HepG2 (cell line): ENCODE measurements around the gene CDX2. TPM values are rescaled to one million over a fixed set of nuclear protein-coding genes. Genes with fewer than 3 reads are reported as not detected.

Experiments
- ARID2 ChIP-seq: sonication (generic); formaldehyde crosslinking; IDR thresholded peaks from 2 replicates; pipeline ENCODE4 v1.8.1; 2022; ENCODE audit warnings: mild to moderate bottlenecking, missing genetic modification reagents, borderline replicate concordance
- ASH2L ChIP-seq: fragments of 300-600, 200-600 bp; sonication (generic); IDR thresholded peaks from 2 replicates; pipeline ENCODE4 v1.7.0; 2017; ENCODE audit warnings: low read depth, mild to moderate bottlenecking, moderate library complexity, mixed read lengths, low read length; ENCODE audit not compliant: insufficient read length
- CC2D1A ChIP-seq: sonication (generic); formaldehyde crosslinking; IDR thresholded peaks from 2 replicates; pipeline ENCODE4 v1.8.1; 2023; ENCODE audit warnings: mild to moderate bottlenecking, missing genetic modification reagents
- GLI4 ChIP-seq: sonication (generic); formaldehyde crosslinking; IDR thresholded peaks from 2 replicates; pipeline ENCODE4 v1.5.1; 2020; ENCODE audit warnings: missing genetic modification reagents, mild to moderate bottlenecking, moderate library complexity, borderline replicate concordance
- HOXA3 ChIP-seq: sonication (generic); formaldehyde crosslinking; IDR thresholded peaks from 2 replicates; pipeline ENCODE4 v1.5.0; 2020; ENCODE audit warnings: missing genetic modification reagents
- IKZF1 ChIP-seq: fragments of 450-650 bp; IDR thresholded peaks from 2 replicates; pipeline ENCODE4 v1.7.1; 2016
- NCOA1 ChIP-seq: sonication (generic); formaldehyde crosslinking; IDR thresholded peaks from 2 replicates; pipeline ENCODE4 v1.9.0; 2021; ENCODE audit warnings: missing genetic modification reagents
- NR2F1 ChIP-seq, 2 experiments: fragments of 450-650 bp in 1 of 2; formaldehyde crosslinking in 1 of 2; IDR thresholded peaks; 2 replicates each; pipeline versions ENCODE4 v1.5.0 to v1.6.1; 2016 to 2020; ENCODE audit warnings: mild to moderate bottlenecking in 1 of 2, missing compliant biosample characterization in 1 of 2, missing genetic modification reagents in 1 of 2, moderate library complexity in 1 of 2
- ZBTB1 ChIP-seq: sonication (generic); formaldehyde crosslinking; IDR thresholded peaks from 2 replicates; pipeline ENCODE4 v1.4.0; 2020; ENCODE audit warnings: missing genetic modification reagents, borderline replicate concordance
- ZNF441 ChIP-seq: sonication (generic); formaldehyde crosslinking; IDR thresholded peaks from 2 replicates; pipeline ENCODE4 v1.7.0; 2021; ENCODE audit warnings: missing genetic modification reagents, borderline replicate concordance
- ZNF501 ChIP-seq: sonication (generic); formaldehyde crosslinking; IDR thresholded peaks from 2 replicates; pipeline ENCODE4 v1.5.1; 2020; ENCODE audit warnings: mild to moderate bottlenecking, moderate library complexity, missing genetic modification reagents
- ZNF543 ChIP-seq: sonication (generic); formaldehyde crosslinking; IDR thresholded peaks from 2 replicates; pipeline ENCODE4 v1.4.0; 2020; ENCODE audit warnings: mild to moderate bottlenecking, missing genetic modification reagents
- ZNF567 ChIP-seq: sonication (generic); formaldehyde crosslinking; IDR thresholded peaks from 2 replicates; pipeline ENCODE4 v1.8.1; 2023; ENCODE audit warnings: mild to moderate bottlenecking, missing genetic modification reagents, borderline replicate concordance
- ZSCAN12 ChIP-seq: sonication (generic); formaldehyde crosslinking; IDR thresholded peaks from 2 replicates; pipeline ENCODE4 v1.9.0; 2021; ENCODE audit warnings: mild to moderate bottlenecking, missing genetic modification reagents
- polyA plus RNA-seq, 8 experiments: library from polyadenylated mRNA; depleted of rRNA in 3 of 8; stranded (reverse) in 7 of 8; unstranded in 1 of 8; fragments of >200 nt; fragmentation: Illumina TruSeq in 4 of 8; extraction: Trizol in 4 of 8; gene quantifications; 2 replicates each; pipeline versions ENCODE4 v1.2.1 to v1.2.3, GENCODE V29; 2011 to 2016; ENCODE audit warnings: low read depth in 4 of 8, missing spikeins in 1 of 8, mixed read lengths in 1 of 8; ENCODE audit not compliant: insufficient read depth in 1 of 8
- total RNA-seq, 5 experiments: library from RNA; depleted of rRNA; stranded (reverse); fragments of >200 nt; fragmentation: Illumina TruSeq; extraction: Trizol; gene quantifications; 2 replicates each; pipeline ENCODE4 v1.2.3, GENCODE V29; 2016; ENCODE audit warnings: low read depth in 1 of 5
- TF ChIP-seq, protein P1 (sequence below): sonication (generic); formaldehyde crosslinking; IDR thresholded peaks from 2 replicates; pipeline ENCODE4 v1.4.0; 2020; ENCODE audit warnings: mild to moderate bottlenecking, missing genetic modification reagents, borderline replicate concordance
- TF ChIP-seq, protein P2 (sequence below): sonication (generic); formaldehyde crosslinking; IDR thresholded peaks from 2 replicates; pipeline ENCODE4 v1.4.0; 2020; ENCODE audit warnings: mild to moderate bottlenecking, missing genetic modification reagents
- TF ChIP-seq, protein P3 (sequence below): sonication (generic); formaldehyde crosslinking; IDR thresholded peaks from 2 replicates; pipeline ENCODE4 v1.8.0; 2022; ENCODE audit warnings: mild to moderate bottlenecking, missing genetic modification reagents, borderline replicate concordance
- TF ChIP-seq, protein P4 (sequence below): sonication (generic); formaldehyde crosslinking; IDR thresholded peaks from 2 replicates; pipeline ENCODE4 v1.5.1; 2020; ENCODE audit warnings: mild to moderate bottlenecking, missing genetic modification reagents, moderate library complexity

The CDX2 gene
- total and polyA plus RNA-seq, 2 of the 13 experiments (the other 11 are each of a cell fraction or from before 2014, with no cell fraction given) = 0.04 TPM; not detected in 1

DNA sequence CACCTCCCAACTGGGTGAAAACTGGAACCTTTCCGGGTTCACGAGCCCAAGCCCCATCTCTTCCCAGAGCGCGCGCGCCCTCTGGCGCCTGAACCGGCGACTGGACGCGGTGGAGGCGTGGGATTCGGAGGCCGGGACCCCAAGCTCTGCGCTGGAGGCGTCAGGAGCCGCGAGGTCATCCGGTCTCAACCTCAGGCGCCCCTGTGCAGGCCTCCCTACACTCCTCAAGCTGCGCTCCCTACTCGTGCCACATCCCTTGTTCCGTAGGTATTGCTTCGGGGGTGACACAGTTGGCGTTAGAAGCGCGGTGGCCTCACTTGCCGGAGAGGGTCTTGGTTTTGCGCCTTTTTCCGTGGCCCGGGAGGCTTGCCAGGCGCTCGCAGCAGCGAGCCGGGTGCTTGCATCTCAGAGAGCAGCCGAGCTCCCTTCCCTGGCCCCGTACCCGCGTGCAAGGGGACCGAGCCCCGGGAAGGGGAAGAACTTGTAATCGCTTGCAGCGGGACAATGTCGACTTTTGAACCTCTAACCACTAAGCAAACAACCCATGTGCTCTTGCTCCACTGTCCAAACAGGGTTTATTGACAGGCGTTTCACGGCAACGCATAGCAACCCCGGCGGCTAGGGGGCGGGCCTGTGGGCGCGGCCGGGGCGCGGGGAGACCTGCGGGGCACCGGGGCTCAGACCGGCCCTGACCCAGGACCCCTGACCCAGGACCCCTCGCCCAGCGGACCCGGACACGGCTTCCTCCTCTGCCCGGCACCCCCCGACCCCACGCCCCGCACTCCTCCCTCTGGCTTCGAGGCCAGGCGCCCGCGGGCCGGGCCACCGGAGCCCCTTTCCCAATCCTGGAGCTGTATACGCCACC lies 8.5 kb downstream of the CDX2 start (continued):
- TF ChIP-seq IKZF1 (no peak), CC2D1A (CRISPR knock-in tag) (peak; percentile 79; the same call in 1 of the 2 replicates), NCOA1 (CRISPR knock-in tag) (peak; percentile 69; the same call in 1 of the 2 replicates), ZBTB1 (CRISPR knock-in tag) (no peak), ZNF501 (CRISPR knock-in tag) (peak; percentile 74), ZNF441 (CRISPR knock-in tag) (peak; percentile 60; the same call in 1 of the 2 replicates), ZNF567 (CRISPR knock-in tag) (no peak), NR2F1 (CRISPR knock-in tag; IDR thresholded peaks at IDR 0.05) (peak; percentile 80 to 91), ZSCAN12 (CRISPR knock-in tag) (no peak), ZNF543 (CRISPR knock-in tag) (peak; percentile 88), GLI4 (CRISPR knock-in tag) (no peak), ASH2L (peak; percentile 96), ARID2 (CRISPR knock-in tag) (no peak), HOXA3 (CRISPR knock-in tag) (peak; percentile 81; the same call in 1 of the 2 replicates)
- TF ChIP-seq, protein P1, sequence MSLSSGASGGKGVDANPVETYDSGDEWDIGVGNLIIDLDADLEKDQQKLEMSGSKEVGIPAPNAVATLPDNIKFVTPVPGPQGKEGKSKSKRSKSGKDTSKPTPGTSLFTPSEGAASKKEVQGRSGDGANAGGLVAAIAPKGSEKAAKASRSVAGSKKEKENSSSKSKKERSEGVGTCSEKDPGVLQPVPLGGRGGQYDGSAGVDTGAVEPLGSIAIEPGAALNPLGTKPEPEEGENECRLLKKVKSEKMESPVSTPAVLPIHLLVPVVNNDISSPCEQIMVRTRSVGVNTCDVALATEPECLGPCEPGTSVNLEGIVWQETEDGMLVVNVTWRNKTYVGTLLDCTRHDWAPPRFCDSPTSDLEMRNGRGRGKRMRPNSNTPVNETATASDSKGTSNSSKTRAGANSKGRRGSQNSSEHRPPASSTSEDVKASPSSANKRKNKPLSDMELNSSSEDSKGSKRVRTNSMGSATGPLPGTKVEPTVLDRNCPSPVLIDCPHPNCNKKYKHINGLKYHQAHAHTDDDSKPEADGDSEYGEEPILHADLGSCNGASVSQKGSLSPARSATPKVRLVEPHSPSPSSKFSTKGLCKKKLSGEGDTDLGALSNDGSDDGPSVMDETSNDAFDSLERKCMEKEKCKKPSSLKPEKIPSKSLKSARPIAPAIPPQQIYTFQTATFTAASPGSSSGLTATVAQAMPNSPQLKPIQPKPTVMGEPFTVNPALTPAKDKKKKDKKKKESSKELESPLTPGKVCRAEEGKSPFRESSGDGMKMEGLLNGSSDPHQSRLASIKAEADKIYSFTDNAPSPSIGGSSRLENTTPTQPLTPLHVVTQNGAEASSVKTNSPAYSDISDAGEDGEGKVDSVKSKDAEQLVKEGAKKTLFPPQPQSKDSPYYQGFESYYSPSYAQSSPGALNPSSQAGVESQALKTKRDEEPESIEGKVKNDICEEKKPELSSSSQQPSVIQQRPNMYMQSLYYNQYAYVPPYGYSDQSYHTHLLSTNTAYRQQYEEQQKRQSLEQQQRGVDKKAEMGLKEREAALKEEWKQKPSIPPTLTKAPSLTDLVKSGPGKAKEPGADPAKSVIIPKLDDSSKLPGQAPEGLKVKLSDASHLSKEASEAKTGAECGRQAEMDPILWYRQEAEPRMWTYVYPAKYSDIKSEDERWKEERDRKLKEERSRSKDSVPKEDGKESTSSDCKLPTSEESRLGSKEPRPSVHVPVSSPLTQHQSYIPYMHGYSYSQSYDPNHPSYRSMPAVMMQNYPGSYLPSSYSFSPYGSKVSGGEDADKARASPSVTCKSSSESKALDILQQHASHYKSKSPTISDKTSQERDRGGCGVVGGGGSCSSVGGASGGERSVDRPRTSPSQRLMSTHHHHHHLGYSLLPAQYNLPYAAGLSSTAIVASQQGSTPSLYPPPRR (CRISPR knock-in tag) = peak; percentile 96
- TF ChIP-seq, protein P2, sequence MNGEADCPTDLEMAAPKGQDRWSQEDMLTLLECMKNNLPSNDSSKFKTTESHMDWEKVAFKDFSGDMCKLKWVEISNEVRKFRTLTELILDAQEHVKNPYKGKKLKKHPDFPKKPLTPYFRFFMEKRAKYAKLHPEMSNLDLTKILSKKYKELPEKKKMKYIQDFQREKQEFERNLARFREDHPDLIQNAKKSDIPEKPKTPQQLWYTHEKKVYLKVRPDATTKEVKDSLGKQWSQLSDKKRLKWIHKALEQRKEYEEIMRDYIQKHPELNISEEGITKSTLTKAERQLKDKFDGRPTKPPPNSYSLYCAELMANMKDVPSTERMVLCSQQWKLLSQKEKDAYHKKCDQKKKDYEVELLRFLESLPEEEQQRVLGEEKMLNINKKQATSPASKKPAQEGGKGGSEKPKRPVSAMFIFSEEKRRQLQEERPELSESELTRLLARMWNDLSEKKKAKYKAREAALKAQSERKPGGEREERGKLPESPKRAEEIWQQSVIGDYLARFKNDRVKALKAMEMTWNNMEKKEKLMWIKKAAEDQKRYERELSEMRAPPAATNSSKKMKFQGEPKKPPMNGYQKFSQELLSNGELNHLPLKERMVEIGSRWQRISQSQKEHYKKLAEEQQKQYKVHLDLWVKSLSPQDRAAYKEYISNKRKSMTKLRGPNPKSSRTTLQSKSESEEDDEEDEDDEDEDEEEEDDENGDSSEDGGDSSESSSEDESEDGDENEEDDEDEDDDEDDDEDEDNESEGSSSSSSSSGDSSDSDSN (CRISPR knock-in tag) = peak; percentile 98
- TF ChIP-seq, protein P3, sequence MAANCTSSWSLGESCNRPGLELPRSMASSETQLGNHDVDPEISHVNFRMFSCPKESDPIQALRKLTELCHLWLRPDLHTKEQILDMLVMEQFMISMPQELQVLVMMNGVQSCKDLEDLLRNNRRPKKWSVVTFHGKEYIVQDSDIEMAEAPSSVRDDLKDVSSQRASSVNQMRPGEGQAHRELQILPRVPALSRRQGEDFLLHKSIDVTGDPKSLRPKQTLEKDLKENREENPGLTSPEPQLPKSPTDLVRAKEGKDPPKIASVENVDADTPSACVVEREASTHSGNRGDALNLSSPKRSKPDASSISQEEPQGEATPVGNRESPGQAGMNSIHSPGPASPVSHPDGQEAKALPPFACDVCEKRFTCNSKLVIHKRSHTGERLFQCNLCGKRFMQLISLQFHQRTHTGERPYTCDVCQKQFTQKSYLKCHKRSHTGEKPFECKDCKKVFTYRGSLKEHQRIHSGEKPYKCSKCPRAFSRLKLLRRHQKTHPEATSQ (CRISPR knock-in tag) = peak; percentile 80; the same call in 1 of the 2 replicates
- TF ChIP-seq, protein P4, sequence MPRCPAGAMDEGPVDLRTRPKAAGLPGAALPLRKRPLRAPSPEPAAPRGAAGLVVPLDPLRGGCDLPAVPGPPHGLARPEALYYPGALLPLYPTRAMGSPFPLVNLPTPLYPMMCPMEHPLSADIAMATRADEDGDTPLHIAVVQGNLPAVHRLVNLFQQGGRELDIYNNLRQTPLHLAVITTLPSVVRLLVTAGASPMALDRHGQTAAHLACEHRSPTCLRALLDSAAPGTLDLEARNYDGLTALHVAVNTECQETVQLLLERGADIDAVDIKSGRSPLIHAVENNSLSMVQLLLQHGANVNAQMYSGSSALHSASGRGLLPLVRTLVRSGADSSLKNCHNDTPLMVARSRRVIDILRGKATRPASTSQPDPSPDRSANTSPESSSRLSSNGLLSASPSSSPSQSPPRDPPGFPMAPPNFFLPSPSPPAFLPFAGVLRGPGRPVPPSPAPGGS (CRISPR knock-in tag) = 0 out of 2 replicates have a peak, but pooled peaks have one; percentile 36
